H1 (cell line): ENCODE data around the gene PROM2. TPM values are rescaled to one million over a fixed set of nuclear protein-coding genes. Genes with fewer than 3 reads are reported as not detected.

Experiments used
- CTCF ChIA-PET: fragments of 300-600 bp; sonication (Branson Sonifier 250); formaldehyde crosslinking; loops from one replicate; lab custom pipeline; 2021; ENCODE audit not compliant: partially characterized antibody; lab: Charles Lee
- POLR2A ChIA-PET: fragments of 300-600 bp; sonication (Branson Sonifier 250); formaldehyde crosslinking; loops from one replicate; lab custom pipeline; 2021; ENCODE audit warnings: inconsistent platforms; ENCODE audit not compliant: partially characterized antibody; lab: Charles Lee
- DNase-seq, 2 experiments: peaks; one replicate each; pipeline versions ENCODE4 v3.0.0 to v3.0.0-alpha.2; 2010 to 2022; ENCODE audit warnings: low spot score in 2 of 2, low read depth in 1 of 2, mixed read lengths in 1 of 2
- FAIRE-seq: peaks from 2 replicates; lab custom pipeline; 2011; peaks lifted over from hg19 to GRCh38; lab: Jason Lieb, UNC
- H2AFZ ChIP-seq: 2 replicates; pipeline ENCODE4 v1.8.1; 2012; ENCODE audit warnings: low read length, inconsistent platforms
- H2AK5ac ChIP-seq: 2 replicates; pipeline ENCODE4 v1.6.1; 2013; ENCODE audit warnings: low read depth, low read length
- H2BK120ac ChIP-seq: replicated peaks from 2 replicates; pipeline ENCODE3; 2013; ENCODE audit warnings: low read depth, low read length, inconsistent platforms
- H2BK12ac ChIP-seq: 2 replicates; pipeline ENCODE4 v1.6.1; 2013; ENCODE audit warnings: low read depth, low read length
- H2BK15ac ChIP-seq: 2 replicates; pipeline ENCODE4 v1.6.1; 2013; ENCODE audit warnings: low read length
- H2BK20ac ChIP-seq: 2 replicates; pipeline ENCODE4 v1.6.1; 2013; ENCODE audit warnings: low read length
- H2BK5ac ChIP-seq: 2 replicates; pipeline ENCODE4 v1.6.1; 2013; ENCODE audit warnings: low read depth, low read length
- H3K14ac ChIP-seq: 2 replicates; pipeline ENCODE4 v1.6.1; 2013; ENCODE audit warnings: inconsistent platforms; ENCODE audit not compliant: insufficient read length
- H3K18ac ChIP-seq: 2 replicates; pipeline ENCODE4 v1.6.1; 2013; ENCODE audit warnings: low read length; ENCODE audit errors: extremely low read depth
- H3K23ac ChIP-seq: 2 replicates; pipeline ENCODE4 v1.6.1; 2013; ENCODE audit warnings: inconsistent platforms; ENCODE audit not compliant: insufficient read length
- H3K23me2 ChIP-seq: 2 replicates; pipeline ENCODE4 v1.6.1; 2013; ENCODE audit warnings: low read depth, low read length
- H3K27ac ChIP-seq: 2 replicates; pipeline ENCODE4 v1.6.1; 2011; ENCODE audit warnings: low read depth, low read length, inconsistent platforms
- H3K27me3 ChIP-seq, 4 experiments: replicated peaks in 1 of 4; 1 replicate in 1 of 4; 2 replicates in 3 of 4; pipeline versions ENCODE4 v1.6.1 to v1.8.1; 2011 to 2013; ENCODE audit warnings: low read length in 3 of 4, mild to moderate bottlenecking in 3 of 4, inconsistent platforms in 2 of 4, mixed read lengths in 2 of 4, moderate library complexity in 1 of 4; ENCODE audit not compliant: control insufficient read depth in 3 of 4, insufficient read depth in 3 of 4; ENCODE audit errors: extremely low read depth in 1 of 4
- H3K36me3 ChIP-seq, 4 experiments: 2 replicates each; pipeline versions ENCODE4 v1.6.1 to v1.8.1; 2011 to 2013; ENCODE audit warnings: mild to moderate bottlenecking in 4 of 4, low read length in 3 of 4, moderate library complexity in 2 of 4, control low read depth in 1 of 4, inconsistent platforms in 1 of 4; ENCODE audit not compliant: insufficient read depth in 4 of 4, control insufficient read depth in 2 of 4
- H3K4ac ChIP-seq: replicated peaks from 2 replicates; pipeline ENCODE3; 2013; ENCODE audit warnings: low read length, low read depth, mixed read lengths, inconsistent platforms; ENCODE audit not compliant: insufficient read length
- H3K4me1 ChIP-seq, 4 experiments: replicated peaks in 1 of 4; 1 replicate in 1 of 4; 2 replicates in 3 of 4; pipeline versions ENCODE4 v1.6.1 to v1.8.1; 2011 to 2013; ENCODE audit warnings: low read length in 3 of 4, inconsistent platforms in 2 of 4, mixed read lengths in 1 of 4; ENCODE audit not compliant: insufficient read depth in 4 of 4, control insufficient read depth in 3 of 4
- H3K4me2 ChIP-seq, 2 experiments: 2 replicates each; pipeline versions ENCODE4 v1.6.1 to v1.8.1; 2011 to 2013; ENCODE audit warnings: low read depth in 2 of 2, low read length in 2 of 2, control low read depth in 1 of 2, inconsistent platforms in 1 of 2, mild to moderate bottlenecking in 1 of 2; ENCODE audit not compliant: insufficient read depth in 1 of 2
- H3K4me3 ChIP-seq, 4 experiments: fragments of 200-600, 300-600 bp in 1 of 4; sonication (generic), shearing (Covaris generic), sonication (Bioruptor Twin) in 1 of 4; 2 replicates each; pipeline versions ENCODE4 v1.5.1 to v1.8.1; 2011 to 2016; ENCODE audit warnings: low read length in 4 of 4, low read depth in 3 of 4, control low read depth in 2 of 4, inconsistent platforms in 2 of 4, mild to moderate bottlenecking in 2 of 4, mixed read lengths in 1 of 4, moderate library complexity in 1 of 4; ENCODE audit not compliant: insufficient read depth in 2 of 4; ENCODE audit errors: extremely low read depth in 1 of 4
- H3K56ac ChIP-seq: replicated peaks from 2 replicates; pipeline ENCODE3; 2013; ENCODE audit warnings: low read depth, mild to moderate bottlenecking, mixed read lengths, low read length, inconsistent platforms; ENCODE audit not compliant: insufficient read length
- H3K79me1 ChIP-seq: 2 replicates; pipeline ENCODE4 v1.6.1; 2013; ENCODE audit warnings: low read depth, low read length, control low read depth
- H3K79me2 ChIP-seq, 2 experiments: 2 replicates each; pipeline versions ENCODE4 v1.6.1 to v1.8.1; 2012 to 2013; ENCODE audit warnings: low read length in 2 of 2, mild to moderate bottlenecking in 2 of 2, inconsistent platforms in 1 of 2; ENCODE audit not compliant: insufficient read depth in 2 of 2, control insufficient read depth in 1 of 2
- H3K9ac ChIP-seq, 4 experiments: replicated peaks in 1 of 4; 1 replicate in 1 of 4; 2 replicates in 3 of 4; pipeline versions ENCODE4 v1.6.1 to v1.8.1; 2011 to 2013; ENCODE audit warnings: low read depth in 3 of 4, low read length in 3 of 4, control low read depth in 2 of 4, mild to moderate bottlenecking in 2 of 4, moderate library complexity in 2 of 4, inconsistent platforms in 1 of 4; ENCODE audit errors: extremely low read depth in 1 of 4
- H3K9me3 ChIP-seq, 2 experiments: 2 replicates each; pipeline versions ENCODE4 v1.6.1 to v1.8.1; 2012 to 2013; ENCODE audit warnings: mild to moderate bottlenecking in 2 of 2, moderate library complexity in 2 of 2, control low read depth in 1 of 2, inconsistent platforms in 1 of 2, low read depth in 1 of 2, low read length in 1 of 2, mixed read lengths in 1 of 2; ENCODE audit not compliant: insufficient read depth in 2 of 2
- H4K20me1 ChIP-seq, 2 experiments: replicated peaks in 1 of 2; 2 replicates each; pipeline versions ENCODE3 to v1.8.1; 2011 to 2013; ENCODE audit warnings: inconsistent platforms in 2 of 2, low read length in 2 of 2, mild to moderate bottlenecking in 1 of 2; ENCODE audit not compliant: insufficient read depth in 2 of 2, control insufficient read depth in 1 of 2
- H4K5ac ChIP-seq: 2 replicates; pipeline ENCODE4 v1.6.1; 2013; ENCODE audit warnings: low read length, low read depth, mixed read lengths, inconsistent platforms; ENCODE audit not compliant: insufficient read length
- H4K8ac ChIP-seq: 2 replicates; pipeline ENCODE4 v1.8.0; 2013; ENCODE audit warnings: mild to moderate bottlenecking, moderate library complexity, low read length, inconsistent platforms; ENCODE audit not compliant: insufficient read depth; ENCODE audit errors: extremely low read depth
- H4K91ac ChIP-seq: replicated peaks from 2 replicates; pipeline ENCODE3; 2013; ENCODE audit warnings: low read length, mixed read lengths, inconsistent platforms; ENCODE audit not compliant: insufficient read length
- ASH2L ChIP-seq: fragments of 200-600, 300-600 bp; sonication (generic); IDR thresholded peaks from one replicate; pipeline ENCODE4 v1.7.1; 2017; ENCODE audit warnings: low read length
- BACH1 ChIP-seq: IDR thresholded peaks from 2 replicates; pipeline ENCODE4 v1.6.1; 2012; ENCODE audit warnings: low read length, improper control_type of control experiment
- EP300 ChIP-seq, 2 experiments: IDR thresholded peaks; 1 replicate in 1 of 2; 2 replicates in 1 of 2; pipeline ENCODE4 v1.6.1; 2011 to 2012; ENCODE audit warnings: low read depth in 2 of 2, low read length in 2 of 2, mild to moderate bottlenecking in 2 of 2, borderline replicate concordance in 1 of 2, inconsistent platforms in 1 of 2, moderate library complexity in 1 of 2
- EZH2 ChIP-seq: fragments of 200-600 bp; sonication (generic); IDR thresholded peaks from 2 replicates; pipeline ENCODE4 v1.7.1; 2012; ENCODE audit warnings: low read depth, mild to moderate bottlenecking, moderate library complexity, low read length, inconsistent platforms; ENCODE audit not compliant: severe bottlenecking
- HDAC2 ChIP-seq, 2 experiments: fragments of 300-600 bp in 1 of 2; sonication (generic) in 1 of 2; IDR thresholded peaks; 2 replicates each; pipeline ENCODE4 v1.6.1; 2011 to 2012; ENCODE audit warnings: low read depth in 2 of 2, low read length in 2 of 2, mild to moderate bottlenecking in 2 of 2, moderate library complexity in 2 of 2, borderline replicate concordance in 1 of 2, inconsistent platforms in 1 of 2
- HDAC6 ChIP-seq: IDR thresholded peaks from one replicate; pipeline ENCODE4 v1.7.1; 2012; ENCODE audit warnings: low read depth, mild to moderate bottlenecking, inconsistent platforms, low read length, moderate library complexity
- NRF1 ChIP-seq: IDR thresholded peaks from 2 replicates; pipeline ENCODE4 v1.6.1; 2011; ENCODE audit warnings: mild to moderate bottlenecking, low read depth, low read length, improper control_type of control experiment
- PHF8 ChIP-seq: fragments of 200-600 bp; sonication (generic); conservative IDR thresholded peaks from 2 replicates; pipeline ENCODE4 v1.7.1; 2012; ENCODE audit warnings: low read depth, mild to moderate bottlenecking, inconsistent platforms, low read length, moderate library complexity
- SAP30 ChIP-seq: fragments of 300-600 bp; sonication (generic); IDR thresholded peaks from 2 replicates; pipeline ENCODE4 v1.7.1; 2012; ENCODE audit warnings: low read length, moderate library complexity, mild to moderate bottlenecking, inconsistent platforms; ENCODE audit not compliant: insufficient read depth, insufficient replicate concordance
- SIRT6 ChIP-seq: IDR thresholded peaks from one replicate; pipeline ENCODE4 v1.7.1; 2012; ENCODE audit warnings: low read length, inconsistent platforms
- SP4 ChIP-seq: IDR thresholded peaks from 2 replicates; pipeline ENCODE4 v1.6.1; 2012; ENCODE audit warnings: low read length, inconsistent platforms
- TAF7 ChIP-seq: optimal IDR thresholded peaks from 2 replicates; pipeline ENCODE3; 2011; ENCODE audit warnings: low read depth, mild to moderate bottlenecking, inconsistent platforms, low read length, moderate library complexity, borderline replicate concordance
- TBP ChIP-seq: IDR thresholded peaks from 2 replicates; pipeline ENCODE4 v1.6.1; 2011; ENCODE audit warnings: low read depth, low read length, improper control_type of control experiment
- WGBS, 2 experiments: shearing (Covaris generic) in 1 of 2; methylation state at CpG; one replicate each; pipeline versions ENCODE4 v1.1.6 to v1.1.7; 2013 to 2015; ENCODE audit warnings: low lambda C conversion rate in 2 of 2, mixed read lengths in 2 of 2, inconsistent platforms in 1 of 2, low coverage in 1 of 2, missing lambda C conversion rate in 1 of 2; ENCODE audit not compliant: insufficient replicate concordance in 2 of 2, insufficient coverage in 1 of 2, insufficient read length in 1 of 2; ENCODE audit errors: extremely low coverage in 1 of 2, missing lambda C conversion rate in 1 of 2; 5-methylcytosine and 5-hydroxymethylcytosine counted together
- polyA plus RNA-seq, 7 experiments: library from polyadenylated mRNA; depleted of rRNA in 3 of 7; stranded (reverse) in 5 of 7; unstranded in 2 of 7; fragments of >200 nt in 5 of 7; fragments of 200-250 nt in 2 of 7; gene quantifications; 1 replicate in 5 of 7; 2 replicates in 1 of 7; 4 replicates in 1 of 7; pipeline versions ENCODE4 v1.2.1 to v1.2.3, GENCODE V29; 2011 to 2013; ENCODE audit warnings: missing spikeins in 2 of 7, mixed read lengths in 2 of 7
- total RNA-seq: library from RNA; stranded (reverse); fragmentation: NEBNext Ultra II Directional; extraction: Animal tissue kit (Norgen Biotek cat#: 25700); gene quantifications from 2 replicates; pipeline ENCODE4 v1.2.1, GENCODE V29; 2021

PROM2 gene
- total and polyA plus RNA-seq, 2 of the 8 experiments (the other 6 are each of a cell fraction or from before 2014, with no cell fraction given), result 1.6 to 3.8 TPM

- Histone ChIP-seq H3K18ac (no peak overlapping the region), H3K23me2 (no peaks in the 10 kb centered on the region), H3K9me3 (peaks cover 50 to 99% of the 10 kb centered on the region in 2 experiments), H3K36me3 (no peaks in the 10 kb centered on the region), H3K27me3 (no peaks in the 10 kb centered on the region), H3K56ac (no peak overlapping the region), H2BK20ac (no peak overlapping the region), H3K4ac (no peak overlapping the region), H2BK15ac (no peak overlapping the region), H4K91ac (no peak overlapping the region), H3K79me2 (no peaks in the 10 kb centered on the region), H3K79me1 (no peaks in the 10 kb centered on the region), H3K27ac (no peak overlapping the region), H2BK5ac (no peak overlapping the region), H3K14ac (no peak overlapping the region), H4K8ac (no peak overlapping the region; the same call in 1 of the 2 replicates), H2AFZ (no peak overlapping the region), H3K4me1 (no peaks in the 10 kb centered on the region; a peak in 1 of 7 replicates), H4K5ac (no peak overlapping the region), H2AK5ac (no peak overlapping the region), H3K23ac (no peak overlapping the region), H2BK12ac (no peak overlapping the region), H2BK120ac (no peak overlapping the region), H3K9ac (no peak overlapping the region), H4K20me1 (no peaks in the 10 kb centered on the region), H3K4me2 (no peak overlapping the region), H3K4me3 (no peak overlapping the region)
- 82% methylated on average over 19 of the region's 19 CpGs; no CpG with 5 or more reads in 1 of the 2 experiments for WGBS, 2 experiments
- ChIA-PET POLR2A (no interaction called here), CTCF (no interaction called here)
- FAIRE-seq (no peak), DNase-seq (no peak)
- TF ChIP-seq NRF1 (no peak), EZH2 (no peak), EP300 (IDR thresholded peaks at IDR 0.05; ENCODE audit: borderline replicate concordance in 1 of 2, low read depth in 2 of 2, low read length in 2 of 2) (no peak), BACH1 (no peak), HDAC2 (IDR thresholded peaks at IDR 0.05; ENCODE audit: borderline replicate concordance in 1 of 2, low read depth in 2 of 2, low read length in 2 of 2) (no peak), TAF7 (no peak), SP4 (no peak), PHF8 (no peak), SAP30 (no peak), ASH2L (no peak), HDAC6 (no peak), SIRT6 (no peak), TBP (no peak)
Observed at GRCh38 chr2:95303191-95303919, 29.1 kb downstream of the PROM2 start.
